WERI-Rb-1 (cell line): ENCODE data around the gene RGS9BP.
A peak's percentile ranks its signal among the peaks of the same experiment; 100 is the strongest.

ENCODE experiments used
- DNase-seq: peaks from one replicate; pipeline ENCODE4 v3.0.0-alpha.2; 2020
- H3K27ac ChIP-seq: fragments of 250-450 bp; sonication (Bioruptor Pico); 2 replicates; pipeline ENCODE4 v1.5.1; 2020; ENCODE audit warnings: mild to moderate bottlenecking, moderate library complexity
- H3K27me3 ChIP-seq: fragments of 250-450 bp; sonication (Bioruptor Pico); 2 replicates; pipeline ENCODE4 v1.5.1; 2021; ENCODE audit warnings: mild to moderate bottlenecking, low read depth, moderate library complexity; ENCODE audit not compliant: insufficient read depth, severe bottlenecking
- H3K36me3 ChIP-seq: fragments of 250-450 bp; sonication (Bioruptor Pico); 2 replicates; pipeline ENCODE4 v1.5.1; 2020; ENCODE audit warnings: mild to moderate bottlenecking, moderate library complexity
- H3K4me3 ChIP-seq: 2 replicates; pipeline ENCODE4 v1.5.1; 2011; ENCODE audit warnings: low read depth, mild to moderate bottlenecking, control low read depth, low read length
- H3K9me3 ChIP-seq: fragments of 250-450 bp; sonication (Bioruptor Pico); 2 replicates; pipeline ENCODE4 v1.5.1; 2021; ENCODE audit warnings: mild to moderate bottlenecking, moderate library complexity; ENCODE audit not compliant: severe bottlenecking
- CTCF ChIP-seq: IDR thresholded peaks from 2 replicates; pipeline ENCODE4 v1.5.1; 2011; ENCODE audit warnings: low read depth, mild to moderate bottlenecking, control low read depth, inconsistent platforms, low read length

RGS9BP gene

GRCh38 chr19:32672841-32673240, 2.8 kb upstream of the RGS9BP start:
- Histone ChIP-seq H3K27ac (no peak overlapping the region), H3K9me3 (no peaks in the 10 kb centered on the region)

GRCh38 chr19:32673573-32673972, 2.1 kb upstream of the RGS9BP start:
- Histone ChIP-seq H3K27ac (no peak overlapping the region), H3K9me3 (no peaks in the 10 kb centered on the region), H3K36me3 (no peaks in the 10 kb centered on the region), H3K27me3 (peaks cover 16% of the 10 kb centered on the region), H3K4me3 (no peak overlapping the region)
- no peak for TF ChIP-seq CTCF
- no peak for DNase-seq

More at GRCh38 chr19:32672841-32673240, 2.8 kb upstream of the RGS9BP start:
- no peak for TF ChIP-seq CTCF
- no peaks in the 10 kb centered on the region for H3K36me3 ChIP-seq
- DNase-seq = no peak
- H3K27me3 ChIP-seq = peaks cover 16% of the 10 kb centered on the region
- H3K4me3 ChIP-seq = no peak overlapping the region

- Histone ChIP-seq H3K27ac (no peak overlapping the region), H3K36me3 (no peaks in the 10 kb centered on the region), H3K27me3 (peaks cover 16% of the 10 kb centered on the region), H3K9me3 (no peaks in the 10 kb centered on the region), H3K4me3 (peak overlapping the region; percentile 64)
- no peak for DNase-seq
- TF ChIP-seq CTCF = no peak
These were observed 1.3 kb upstream of the RGS9BP start for GRCh38 chr19:32674153-32674930.

GRCh38 chr19:32674931-32675719, 523 bp upstream of the RGS9BP start, which contains the start of gene ANKRD27:
TSS of gene ANKRD27 (minus strand) at chr19:32675180. CDS start at chr19:32659015, 16,165 bp downstream.
- Histone ChIP-seq H3K27me3 (peaks cover 16% of the 10 kb centered on the region), H3K4me3 (peak within 1 kb of the TSS; percentile 64), H3K9me3 (no peaks in the 10 kb centered on the region), H3K36me3 (no peaks in the 10 kb centered on the region), H3K27ac (no peak within 1 kb of the TSS)
- no peak for TF ChIP-seq CTCF
- peak; percentile 97 for DNase-seq

- no peaks in the 10 kb centered on the region for H3K9me3 ChIP-seq
- no peak for TF ChIP-seq CTCF
- H3K27me3 ChIP-seq = peaks cover 16% of the 10 kb centered on the region
- peak; percentile 21 for DNase-seq
- no peaks in the 10 kb centered on the region for H3K36me3 ChIP-seq
- peak overlapping the region; percentile 64 for H3K4me3 ChIP-seq
- no peak overlapping the region for H3K27ac ChIP-seq
These were observed 692 bp downstream of the RGS9BP start for GRCh38 chr19:32676186-32676894.
